Measurements from ENCODE around the gene AGAP2. TPM values are rescaled to one million over a fixed set of nuclear protein-coding genes. Genes with fewer than 3 reads are reported as not detected.
A peak's percentile ranks its signal among the peaks of the same experiment; 100 is the strongest.

AGAP2 gene
- total RNA-seq, 1 donor from 2014 or later, result 0.20 TPM

- DNase-seq (ENCODE audit: low read depth in 2 of 2), result no peak
These were observed 15.3 kb upstream of the AGAP2 start for GRCh38 chr12:57753756-57754337.

- DNase-seq (ENCODE audit: low read depth in 2 of 2), result no peak
These were observed 14.1 kb upstream of the AGAP2 start for GRCh38 chr12:57752668-57753000.

GRCh38 chr12:57751788-57752667 is 13.5 kb upstream of the AGAP2 start, which contains the start of gene CDK4:
Gene CDK4, minus strand, starts transcription at chr12:57752310. Its CDS starts 593 bp downstream, at chr12:57751717.
- peak; percentile 100 for DNase-seq (ENCODE audit: low read depth in 2 of 2)

GRCh38 chr12:57751432-57751787 is 12.9 kb upstream of the AGAP2 start:
- DNase-seq (ENCODE audit: low read depth in 2 of 2), result no peak

GRCh38 chr12:57750561-57751431 is 12.3 kb upstream of the AGAP2 start:
- no peak for DNase-seq (ENCODE audit: low read depth in 2 of 2)

- no peak for DNase-seq (ENCODE audit: low read depth in 2 of 2)
These were observed 10.5 kb upstream of the AGAP2 start for GRCh38 chr12:57749061-57749460.

- DNase-seq (ENCODE audit: low read depth in 2 of 2), result no peak
These were observed 7.5 kb upstream of the AGAP2 start for GRCh38 chr12:57746025-57746424.

GRCh38 chr12:57745485-57745881 is 6.9 kb upstream of the AGAP2 start:
- no peak for DNase-seq (ENCODE audit: low read depth in 2 of 2)

GRCh38 chr12:57744777-57745484 is 6.4 kb upstream of the AGAP2 start, which contains the start of gene TSPAN31:
Gene TSPAN31, plus strand, starts transcription at chr12:57745039. Its CDS starts 116 bp downstream, at chr12:57745155.
- peak; percentile 99 for DNase-seq (ENCODE audit: low read depth in 2 of 2)

GRCh38 chr12:57744194-57744776 is 5.7 kb upstream of the AGAP2 start:
- peak in 1 of 2 donors; percentile 84 for DNase-seq (ENCODE audit: low read depth in 2 of 2)

- DNase-seq (ENCODE audit: low read depth in 2 of 2), result no peak
These were observed 5.2 kb upstream of the AGAP2 start for GRCh38 chr12:57743769-57744168.

- DNase-seq (ENCODE audit: low read depth in 2 of 2), result no peak
These were observed 3.5 kb upstream of the AGAP2 start for GRCh38 chr12:57741844-57742738.

GRCh38 chr12:57741413-57741789 is 2.9 kb upstream of the AGAP2 start:
- DNase-seq (ENCODE audit: low read depth in 2 of 2), result peak in 1 of 2 donors; percentile 32

GRCh38 chr12:57740656-57741412 is 2.3 kb upstream of the AGAP2 start:
- DNase-seq (ENCODE audit: low read depth in 2 of 2), result peak; percentile 35 to 58

GRCh38 chr12:57739914-57740538 is 1.5 kb upstream of the AGAP2 start:
- DNase-seq (ENCODE audit: low read depth in 2 of 2), result no peak

GRCh38 chr12:57739387-57739786 is 845 bp upstream of the AGAP2 start:
- DNase-seq (ENCODE audit: low read depth in 2 of 2), result no peak

- DNase-seq (ENCODE audit: low read depth in 2 of 2), result peak in 1 of 2 donors; percentile 29
These were observed 778 bp downstream of the AGAP2 start for GRCh38 chr12:57737467-57738460.

Data from lung microvascular endothelial cell (primary cell).